HCT116 (cell line): ENCODE data around the gene KIRREL3. TPM values are rescaled to one million over a fixed set of nuclear protein-coding genes. Genes with fewer than 3 reads are reported as not detected.

Experiments
- ATAC-seq: fragments of 200-7000 bp; cut with Tn5 transposase; 2 replicates; pipeline ENCODE4 v1.9.1; 2020; ENCODE audit warnings: mild to moderate bottlenecking, moderate library complexity
- BruUV-seq: library from RNA; stranded (reverse); fragments of 400-500 nt; replicated peaks from 2 replicates; lab custom pipeline; 2021; lab: Mats Ljungman, UMichigan
- CTCF ChIA-PET: fragments of 300-600 bp; sonication (Branson Sonifier 250); formaldehyde crosslinking; loops from one replicate; lab custom pipeline; 2021; ENCODE audit warnings: antibody characterized with exemption; lab: Charles Lee
- POLR2A ChIA-PET: fragments of 300-600, 350-600 bp; sonication (Branson Sonifier 250); formaldehyde crosslinking; loops from one replicate; lab custom pipeline; 2021; ENCODE audit warnings: antibody characterized with exemption; lab: Charles Lee
- RAD21 ChIA-PET, 2 experiments: fragments of 300-600 bp; sonication (Branson Sonifier 250); formaldehyde crosslinking; loops; one replicate each; lab custom pipeline; 2023; ENCODE audit warnings: low total read pairs in 2 of 2; ENCODE audit not compliant: uncharacterized antibody in 2 of 2, unreplicated experiment in 2 of 2, low non-redundant PET in 1 of 2; lab: Charles Lee
- DNase-seq: peaks from one replicate; pipeline ENCODE4 v3.0.0-alpha.2; 2010; ENCODE audit warnings: low read depth, low spot score
- H2AFZ ChIP-seq: fragments of 200-600 bp; shearing (Covaris generic), sonication (generic); 2 replicates; pipeline ENCODE4 v1.6.1; 2017; ENCODE audit warnings: low read depth, mixed run types, mixed read lengths, antibody characterized with exemption, low read length; ENCODE audit not compliant: poor library complexity, severe bottlenecking
- H3K27ac ChIP-seq: 2 replicates; pipeline ENCODE4 v1.5.1; 2012; ENCODE audit warnings: low read depth, low read length
- H3K27me3 ChIP-seq: fragments of 200-600 bp; sonication (generic); 2 replicates; pipeline ENCODE4 v1.6.1; 2016; ENCODE audit warnings: mixed run types, low read length, mixed read lengths; ENCODE audit not compliant: insufficient read depth
- H3K36me3 ChIP-seq, 2 experiments: fragments of 200-500 bp in 1 of 2; fragments of 200-600 bp in 1 of 2; sonication (Bioruptor generic) in 1 of 2; sonication (generic) in 1 of 2; 2 replicates each; pipeline versions ENCODE4 v1.5.1 to v1.6.1; 2014 to 2016; ENCODE audit warnings: low read length in 2 of 2, inconsistent platforms in 1 of 2, mixed read lengths in 1 of 2, mixed run types in 1 of 2; ENCODE audit not compliant: insufficient read depth in 2 of 2, control insufficient read depth in 1 of 2
- H3K4me1 ChIP-seq, 2 experiments: fragments of 200-600 bp in 1 of 2; sonication (generic) in 1 of 2; 2 replicates each; pipeline versions ENCODE4 v1.5.1 to v1.6.1; 2012 to 2017; ENCODE audit warnings: low read length in 2 of 2, inconsistent platforms in 1 of 2, mild to moderate bottlenecking in 1 of 2, mixed read lengths in 1 of 2, mixed run types in 1 of 2, moderate library complexity in 1 of 2; ENCODE audit not compliant: insufficient read depth in 2 of 2, control insufficient read depth in 1 of 2
- H3K4me2 ChIP-seq: fragments of 200-600 bp; sonication (generic); 2 replicates; pipeline ENCODE4 v1.6.1; 2017; ENCODE audit warnings: mixed run types, low read length, mixed read lengths
- H3K4me3 ChIP-seq, 2 experiments: fragments of 200-600 bp in 1 of 2; sonication (generic) in 1 of 2; replicated peaks in 1 of 2; 2 replicates each; pipeline ENCODE4 v1.5.1; 2011 to 2016; ENCODE audit warnings: low read length in 2 of 2, control low read depth in 1 of 2, low read depth in 1 of 2, mild to moderate bottlenecking in 1 of 2, mixed read lengths in 1 of 2, mixed run types in 1 of 2
- H3K79me2 ChIP-seq: fragments of 200-600 bp; sonication (generic); 2 replicates; pipeline ENCODE4 v1.6.1; 2017; ENCODE audit warnings: mild to moderate bottlenecking, mixed run types, low read length, moderate library complexity, mixed read lengths; ENCODE audit not compliant: insufficient read depth
- H3K9ac ChIP-seq: fragments of 200-600 bp; sonication (generic); 2 replicates; pipeline ENCODE4 v1.6.1; 2016; ENCODE audit warnings: low read length, mixed read lengths
- H3K9me2 ChIP-seq: fragments of 200-600 bp; sonication (generic), shearing (Covaris generic); 2 replicates; pipeline ENCODE4 v1.6.1; 2017; ENCODE audit warnings: mixed run types, mild to moderate bottlenecking, moderate library complexity; ENCODE audit not compliant: insufficient read depth
- H3K9me3 ChIP-seq, 2 experiments: fragments of 200-500 bp in 1 of 2; fragments of 200-600 bp in 1 of 2; sonication (Bioruptor generic) in 1 of 2; sonication (generic) in 1 of 2; 2 replicates each; pipeline ENCODE4 v1.6.1; 2014 to 2017; ENCODE audit warnings: low read length in 2 of 2, mixed read lengths in 2 of 2, inconsistent platforms in 1 of 2, low read depth in 1 of 2, mild to moderate bottlenecking in 1 of 2, mixed run types in 1 of 2, moderate library complexity in 1 of 2; ENCODE audit not compliant: control insufficient read depth in 1 of 2, insufficient read depth in 1 of 2
- H4K20me1 ChIP-seq: fragments of 200-600 bp; sonication (generic), shearing (Covaris generic); 2 replicates; pipeline ENCODE4 v1.6.1; 2017; ENCODE audit warnings: mixed run types, mild to moderate bottlenecking, moderate library complexity; ENCODE audit not compliant: insufficient read depth
- ATF3 ChIP-seq: IDR thresholded peaks from 2 replicates; pipeline ENCODE4 v1.6.1; 2012
- CBX3 ChIP-seq: IDR thresholded peaks from 2 replicates; pipeline ENCODE4 v1.6.1; 2012; ENCODE audit warnings: low read depth
- CEBPB ChIP-seq: IDR thresholded peaks from 2 replicates; pipeline ENCODE4 v1.6.1; 2012; ENCODE audit warnings: low read depth
- CTCF ChIP-seq, 3 experiments: fragments of 200-600 bp in 1 of 3; sonication (generic) in 1 of 3; IDR thresholded peaks in 2 of 3; conservative IDR thresholded peaks in 1 of 3; 2 replicates each; pipeline ENCODE4 v1.5.1; 2012 to 2017; ENCODE audit warnings: low read depth in 2 of 3, low read length in 2 of 3, antibody characterized with exemption in 1 of 3, borderline replicate concordance in 1 of 3, control low read depth in 1 of 3, mild to moderate bottlenecking in 1 of 3, mixed read lengths in 1 of 3, mixed run types in 1 of 3, moderate library complexity in 1 of 3; ENCODE audit not compliant: insufficient read depth in 1 of 3
- ELF1 ChIP-seq: IDR thresholded peaks from 2 replicates; pipeline ENCODE4 v1.6.1; 2012; ENCODE audit warnings: low read depth, borderline replicate concordance
- EZH2 ChIP-seq: fragments of 200-600 bp; sonication (generic); IDR thresholded peaks from 2 replicates; pipeline ENCODE4 v1.6.1; 2017; ENCODE audit warnings: antibody characterized with exemption, mixed run types
- EZH2phosphoT487 ChIP-seq: fragments of 200-600 bp; IDR thresholded peaks from 2 replicates; pipeline ENCODE4 v1.6.1; 2018; ENCODE audit warnings: antibody characterized with exemption, borderline replicate concordance
- FOSL1 ChIP-seq: IDR thresholded peaks from 2 replicates; pipeline ENCODE4 v1.6.1; 2012; ENCODE audit warnings: low read depth
- JUND ChIP-seq: IDR thresholded peaks from 2 replicates; pipeline ENCODE4 v1.6.1; 2012
- MAX ChIP-seq: IDR thresholded peaks from 2 replicates; pipeline ENCODE4 v1.6.1; 2012
- POLR2AphosphoS5 ChIP-seq: IDR thresholded peaks from 2 replicates; pipeline ENCODE4 v1.6.1; 2011; ENCODE audit warnings: mild to moderate bottlenecking, low read depth, low read length, moderate library complexity
- RAD21 ChIP-seq: IDR thresholded peaks from 2 replicates; pipeline ENCODE4 v1.6.1; 2012; ENCODE audit warnings: low read depth, mild to moderate bottlenecking
- REST ChIP-seq: IDR thresholded peaks from 2 replicates; pipeline ENCODE4 v1.6.1; 2012; ENCODE audit warnings: low read depth
- SP1 ChIP-seq: IDR thresholded peaks from 2 replicates; pipeline ENCODE4 v1.6.1; 2012; ENCODE audit warnings: low read depth
- SRF ChIP-seq: IDR thresholded peaks from 2 replicates; pipeline ENCODE4 v1.6.1; 2012; ENCODE audit warnings: low read depth
- TCF7L2 ChIP-seq: IDR thresholded peaks from 2 replicates; pipeline ENCODE4 v1.7.0; 2011; ENCODE audit warnings: borderline replicate concordance, inconsistent platforms; ENCODE audit not compliant: insufficient read depth, insufficient read length; ENCODE audit errors: extremely low read depth
- YY1 ChIP-seq: IDR thresholded peaks from 2 replicates; pipeline ENCODE4 v1.6.1; 2011; ENCODE audit warnings: low read length, low read depth, moderate library complexity, mild to moderate bottlenecking; ENCODE audit not compliant: insufficient replicate concordance; ENCODE audit errors: extremely low read depth
- ZFX ChIP-seq: fragments of 450-650 bp; IDR thresholded peaks from 2 replicates; pipeline ENCODE4 v1.6.1; 2017
- ZNF274 ChIP-seq: fragments of 200-500 bp; sonication (Bioruptor generic); IDR thresholded peaks from 2 replicates; pipeline ENCODE4 v1.6.1; 2014; ENCODE audit warnings: mild to moderate bottlenecking, low read depth, low read length, inconsistent platforms
- intact Hi-C: fragments of 100-400 bp; cut with micrococcal nuclease; formaldehyde crosslinking; loops from 2 replicates; pipeline ENCODE4 v1.10.0; 2022
- total RNA-seq: library from RNA; stranded (reverse); gene quantifications from one replicate; pipeline ENCODE4 v1.2.1, GENCODE V29; 2021; ENCODE audit not compliant: unreplicated experiment

KIRREL3 gene
- total RNA-seq, 1 experiment from 2014 or later: not detected

GRCh38 chr11:126589492-126589803 is 411.1 kb downstream of the KIRREL3 start:
- intact Hi-C loops: no loop called here
- Histone ChIP-seq H3K27ac (no peak overlapping the region), H2AFZ (no peak overlapping the region), H3K4me1 (no peaks in the 10 kb centered on the region), H3K9me3 (no peaks in the 10 kb centered on the region), H3K79me2 (no peaks in the 10 kb centered on the region), H3K4me3 (no peak overlapping the region), H3K36me3 (no peaks in the 10 kb centered on the region), H3K9ac (no peak overlapping the region), H4K20me1 (no peaks in the 10 kb centered on the region), H3K9me2 (no peaks in the 10 kb centered on the region), H3K4me2 (no peak overlapping the region), H3K27me3 (peaks cover 16% of the 10 kb centered on the region; the same call in 1 of the 2 replicates)
- ChIA-PET POLR2A (no interaction called here), CTCF (no interaction called here), RAD21 (no interaction called here)
- ATAC-seq (no peak), DNase-seq (no peak)
- no peak for TF ChIP-seq POLR2AphosphoS5
- TF ChIP-seq ELF1: no peak
- no peak for TF ChIP-seq MAX
- TF ChIP-seq EZH2: no peak
- no peak for TF ChIP-seq CTCF (IDR thresholded peaks at IDR 0.05 in 2 of 3, conservative IDR thresholded peaks at IDR 0.05 in 1 of 3; ENCODE audit: borderline replicate concordance in 1 of 3, insufficient read depth in 1 of 3, low read depth in 2 of 3, low read length in 2 of 3)
- TF ChIP-seq JUND: no peak
- TF ChIP-seq TCF7L2: no peak
- no peak for TF ChIP-seq CEBPB
- TF ChIP-seq SP1: no peak
- no peak for TF ChIP-seq ZFX
- no peak for TF ChIP-seq YY1
- no peak for TF ChIP-seq ATF3
- TF ChIP-seq EZH2phosphoT487: no peak
- no peak for TF ChIP-seq REST
- TF ChIP-seq RAD21: no peak
- no peak for TF ChIP-seq SRF
- TF ChIP-seq CBX3: no peak
- no peak for TF ChIP-seq FOSL1
- TF ChIP-seq ZNF274: no peak
- no TSS peak for BruUV-seq
